Activated CD8-positive, alpha-beta T cell treated with anti-CD3 and anti-CD28 coated beads for 36 hours (primary cell): ENCODE data around the gene DTX1. TPM values are rescaled to one million over a fixed set of nuclear protein-coding genes. Genes with fewer than 3 reads are reported as not detected.

Experiments used
- ATAC-seq: fragments of 200-7000 bp; cut with Tn5 transposase; one replicate; pipeline ENCODE4 v1.10.0; 2021; ENCODE audit warnings: mild to moderate bottlenecking, moderate library complexity
- CTCF ChIA-PET: fragments of 350-600 bp; sonication (Branson Sonifier 250); formaldehyde crosslinking; loops from one replicate; lab custom pipeline; 2021; ENCODE audit warnings: antibody characterized with exemption; lab: Charles Lee
- POLR2A ChIA-PET: fragments of 350-600 bp; sonication (Branson Sonifier 250); formaldehyde crosslinking; loops from one replicate; lab custom pipeline; 2021; ENCODE audit warnings: antibody characterized with exemption; lab: Charles Lee
- DNase-seq: peaks from one replicate; pipeline ENCODE4 v3.0.0-alpha.2; 2020
- H3K27ac Mint-ChIP-seq: one replicate; pipeline ENCODE4 v1.8.0; 2021; ENCODE audit warnings: mild to moderate bottlenecking, mixed read lengths
- H3K27me3 Mint-ChIP-seq: one replicate; pipeline ENCODE4 v1.8.0; 2021; ENCODE audit warnings: mixed read lengths
- H3K36me3 Mint-ChIP-seq: one replicate; pipeline ENCODE4 v1.8.0; 2021; ENCODE audit warnings: low read depth, mixed read lengths
- H3K4me1 Mint-ChIP-seq: one replicate; pipeline ENCODE4 v1.8.0; 2021; ENCODE audit warnings: low read depth, mixed read lengths
- H3K4me3 Mint-ChIP-seq: one replicate; pipeline ENCODE4 v1.8.0; 2021; ENCODE audit warnings: mild to moderate bottlenecking, moderate library complexity, mixed read lengths
- H3K9me3 Mint-ChIP-seq: one replicate; pipeline ENCODE4 v1.8.0; 2021; ENCODE audit warnings: mixed read lengths
- CTCF ChIP-seq: fragments of 200-600 bp; IDR thresholded peaks from one replicate; pipeline ENCODE4 v1.8.0; 2022; ENCODE audit warnings: antibody characterized with exemption, mild to moderate bottlenecking
- intact Hi-C: fragments of 100-400 bp; cut with micrococcal nuclease; formaldehyde crosslinking; loops from one replicate; pipeline ENCODE4 v1.10.0; 2022
- total RNA-seq, 2 experiments: library from RNA; stranded (reverse); gene quantifications; one replicate each; pipeline ENCODE4 v1.2.3, GENCODE V29; 2021

Gene DTX1
- total RNA-seq, 2 experiments from 2014 or later = 2.9 to 3.4 TPM

GRCh38 chr12:113066813-113067400 lies 10.4 kb downstream of the DTX1 start:
- ChIA-PET CTCF (interaction anchor here (1.8 to 3.0 kb wide), 3 partner anchors 18 to 32 kb away, joined by 6 to 9 read pairs (median 7); no protein-coding TSS in a partner anchor), POLR2A (interaction anchor here (0.8 to 1.5 kb wide), 2 partner anchors 86 to 118 kb away, joined by 3 to 5 read pairs; partner anchors contain the start of gene DDX54)
- DNase-seq = no peak
- no peak overlapping the region for H3K4me3 Mint-ChIP-seq
- H3K4me1 Mint-ChIP-seq = peaks cover 41% of the 10 kb centered on the region
- no peaks in the 10 kb centered on the region for H3K9me3 Mint-ChIP-seq
- H3K27ac Mint-ChIP-seq = no peak overlapping the region
- intact Hi-C loops = no loop called here
- no peaks in the 10 kb centered on the region for H3K36me3 Mint-ChIP-seq
- ATAC-seq = no peak
- no peaks in the 10 kb centered on the region for H3K27me3 Mint-ChIP-seq
- no peak for TF ChIP-seq CTCF

- Mint-ChIP-seq H3K27ac (no peak overlapping the region), H3K9me3 (no peaks in the 10 kb centered on the region), H3K27me3 (no peaks in the 10 kb centered on the region), H3K4me1 (peaks cover 45% of the 10 kb centered on the region), H3K4me3 (no peak overlapping the region), H3K36me3 (no peaks in the 10 kb centered on the region)
- TF ChIP-seq CTCF = no peak
- CTCF ChIA-PET = interaction anchor here (0.6 to 2.0 kb wide), 3 partner anchors 19 to 85 kb away, joined by 3 to 7 read pairs (median 6); no protein-coding TSS in a partner anchor
- intact Hi-C loops = no loop called here
- DNase-seq (no peak), ATAC-seq (no peak)
- POLR2A ChIA-PET = interaction anchor here (0.9 to 1.5 kb wide), 2 partner anchors 24 to 85 kb away, joined by 4 to 5 read pairs; no protein-coding TSS in a partner anchor
Observed at GRCh38 chr12:113067987-113068935, 11.7 kb downstream of the DTX1 start.

- TF ChIP-seq CTCF = no peak
- Mint-ChIP-seq H3K9me3 (no peaks in the 10 kb centered on the region), H3K4me1 (peaks cover 46% of the 10 kb centered on the region), H3K36me3 (no peaks in the 10 kb centered on the region), H3K4me3 (no peak overlapping the region), H3K27ac (no peak overlapping the region), H3K27me3 (no peaks in the 10 kb centered on the region)
- DNase-seq = no peak
- POLR2A ChIA-PET = no interaction called here
- intact Hi-C loops = no loop called here
- ATAC-seq = no peak
- CTCF ChIA-PET = interaction anchor here (0.7 to 2.2 kb wide), 2 partner anchors 20 to 33 kb away, joined by 3 to 8 read pairs; no protein-coding TSS in a partner anchor
Observed at GRCh38 chr12:113069149-113069548, 12.6 kb downstream of the DTX1 start.

- intact Hi-C loops = no loop called here
- Mint-ChIP-seq H3K27me3 (no peaks in the 10 kb centered on the region), H3K4me3 (peak overlapping the region; percentile 54), H3K4me1 (peaks cover 49% of the 10 kb centered on the region), H3K27ac (peak overlapping the region; percentile 87), H3K36me3 (no peaks in the 10 kb centered on the region), H3K9me3 (no peaks in the 10 kb centered on the region)
- DNase-seq (no peak), ATAC-seq (no peak)
- TF ChIP-seq CTCF = no peak
- POLR2A ChIA-PET = interaction anchor here (1.2 to 2.6 kb wide), 2 partner anchors 9 to 20 kb away, joined by 4 to 11 read pairs; no protein-coding TSS in a partner anchor
- CTCF ChIA-PET = interaction anchor here (0.7 to 2.2 kb wide), 3 partner anchors 21 to 105 kb away, joined by 3 to 10 read pairs (median 8); no protein-coding TSS in a partner anchor
Observed at GRCh38 chr12:113069751-113070116, 13.2 kb downstream of the DTX1 start.
